COLO829 (cell line): Measurements from ENCODE around the gene ADAR.

Experiments
- DNase-seq: peaks from one replicate; pipeline ENCODE4 v3.0.0; 2012; ENCODE audit warnings: low spot score

ADAR gene

DNA sequence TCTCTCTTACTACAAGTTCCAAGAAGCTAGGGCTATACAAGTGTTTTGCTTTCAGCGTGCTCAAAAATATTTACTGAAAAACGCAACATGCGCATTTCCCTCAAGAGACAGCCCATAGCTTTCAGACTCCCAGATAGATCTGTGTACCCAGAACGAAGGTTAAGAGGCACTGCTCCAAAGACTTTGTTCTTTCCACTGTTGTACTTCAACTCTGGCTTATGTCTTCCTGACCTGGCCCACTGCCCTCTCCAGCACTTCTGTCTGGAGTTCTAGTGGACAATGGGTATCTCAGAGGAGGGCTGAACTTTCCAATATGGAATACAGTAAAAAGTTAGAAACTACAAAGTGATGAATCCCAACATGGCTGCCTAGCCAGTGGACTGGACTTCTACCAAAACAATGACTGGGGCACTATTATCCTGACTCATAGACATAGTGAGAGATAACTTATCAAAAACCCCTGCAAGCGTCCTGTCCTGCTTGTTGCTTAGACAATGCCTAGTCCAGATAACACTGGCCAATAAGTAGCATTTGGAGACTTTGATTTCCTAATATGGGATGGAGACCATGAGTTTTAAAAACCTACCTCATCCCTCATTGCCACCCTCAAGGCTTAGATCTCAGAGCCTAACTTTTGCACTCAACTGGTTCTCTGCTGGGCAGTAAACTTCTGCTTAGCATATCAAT lies 8.8 kb upstream of the ADAR start:
- DNase-seq, result no peak

DNA sequence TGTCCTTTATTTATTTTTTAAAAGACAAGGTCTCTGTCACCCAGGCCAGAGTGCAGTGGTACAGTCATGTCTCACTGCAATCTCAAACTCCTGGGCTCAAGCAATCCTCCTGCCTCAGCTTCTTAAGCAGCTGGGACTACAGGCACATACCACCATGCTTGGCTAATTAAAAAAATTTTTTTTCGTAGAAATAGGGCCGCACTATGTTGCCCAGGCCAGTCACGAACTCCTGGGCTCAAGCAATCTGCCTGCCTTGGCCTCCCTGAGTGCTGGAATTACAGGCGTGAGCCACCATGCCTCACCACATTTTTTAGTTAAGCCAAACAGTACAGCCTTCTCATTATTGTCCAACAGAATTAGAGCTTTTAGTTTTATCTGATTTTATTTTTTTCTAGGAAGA lies 7.4 kb upstream of the ADAR start:
- no peak for DNase-seq

DNA sequence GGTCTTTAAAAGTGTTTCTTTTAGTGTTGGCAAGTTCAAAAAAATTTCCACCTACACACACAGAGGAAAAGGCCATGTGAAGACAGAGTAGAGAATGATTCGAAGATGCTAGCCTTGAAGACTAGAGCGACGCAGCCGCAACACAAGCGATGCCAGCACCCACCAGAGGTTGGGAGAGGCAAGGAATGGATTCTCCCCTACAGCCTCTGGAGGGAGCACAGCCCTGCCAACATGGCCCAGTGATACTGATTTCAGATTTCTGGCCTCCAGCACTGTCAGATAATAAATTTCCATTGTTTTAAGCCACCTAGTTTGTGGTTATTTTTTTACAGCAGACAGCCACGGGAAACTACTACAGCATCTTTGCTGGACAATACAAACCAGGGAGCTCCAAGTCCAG lies 6.9 kb upstream of the ADAR start:
- DNase-seq, result no peak

DNA sequence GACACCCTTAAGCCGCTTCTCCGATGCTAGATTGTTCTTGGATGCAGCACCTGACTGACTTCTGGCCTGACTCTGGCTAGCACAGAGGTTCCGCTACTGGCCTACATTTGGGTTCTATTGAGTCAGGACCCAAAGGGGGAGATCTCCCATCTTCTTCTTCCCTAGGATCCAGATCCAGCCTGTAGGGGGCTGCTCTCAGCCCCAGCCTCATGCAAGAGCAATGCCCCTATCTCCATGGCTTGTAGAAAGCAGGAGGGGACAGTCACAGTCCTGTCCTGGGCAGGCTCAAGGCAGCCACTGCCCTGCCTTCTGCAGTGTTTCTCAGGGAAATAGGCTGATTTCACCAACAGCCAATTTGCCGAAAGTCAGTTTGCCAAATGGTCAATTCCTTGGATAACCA lies 6.3 kb upstream of the ADAR start:
- no peak for DNase-seq

DNA sequence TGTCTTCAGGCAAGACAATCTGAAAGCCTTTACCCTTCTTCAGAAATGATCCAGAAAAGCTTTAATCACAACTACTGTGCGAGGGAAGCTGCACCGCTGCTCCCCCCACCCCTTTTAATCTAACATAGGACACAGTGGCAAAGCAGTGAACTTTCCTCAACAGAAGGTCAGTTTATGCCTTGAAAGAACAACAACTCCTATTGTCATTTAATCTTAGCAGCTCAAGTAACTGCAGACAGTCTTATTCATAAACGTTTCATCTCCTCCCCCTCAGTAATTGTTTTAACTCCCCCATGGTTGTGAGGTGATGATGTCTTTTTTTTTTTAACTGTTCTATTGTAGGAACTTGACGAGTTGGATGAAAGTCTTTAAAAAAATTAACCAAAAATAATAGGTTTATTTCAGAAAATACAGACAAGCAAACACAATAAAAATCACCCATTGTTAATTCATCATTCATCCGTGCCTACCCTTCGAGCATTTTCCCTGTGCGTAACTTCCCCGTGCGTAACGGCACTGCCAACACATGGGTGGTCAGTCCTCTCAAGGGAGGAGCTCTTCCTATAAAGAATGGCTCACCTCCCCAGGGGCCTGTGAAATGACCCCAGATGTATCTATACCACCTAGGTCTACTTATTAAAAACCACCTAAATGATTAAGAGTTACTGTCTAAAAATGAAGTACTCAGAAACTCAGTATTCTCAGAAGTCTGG lies 3.3 kb upstream of the ADAR start:
- peak; percentile 45 for DNase-seq

DNA sequence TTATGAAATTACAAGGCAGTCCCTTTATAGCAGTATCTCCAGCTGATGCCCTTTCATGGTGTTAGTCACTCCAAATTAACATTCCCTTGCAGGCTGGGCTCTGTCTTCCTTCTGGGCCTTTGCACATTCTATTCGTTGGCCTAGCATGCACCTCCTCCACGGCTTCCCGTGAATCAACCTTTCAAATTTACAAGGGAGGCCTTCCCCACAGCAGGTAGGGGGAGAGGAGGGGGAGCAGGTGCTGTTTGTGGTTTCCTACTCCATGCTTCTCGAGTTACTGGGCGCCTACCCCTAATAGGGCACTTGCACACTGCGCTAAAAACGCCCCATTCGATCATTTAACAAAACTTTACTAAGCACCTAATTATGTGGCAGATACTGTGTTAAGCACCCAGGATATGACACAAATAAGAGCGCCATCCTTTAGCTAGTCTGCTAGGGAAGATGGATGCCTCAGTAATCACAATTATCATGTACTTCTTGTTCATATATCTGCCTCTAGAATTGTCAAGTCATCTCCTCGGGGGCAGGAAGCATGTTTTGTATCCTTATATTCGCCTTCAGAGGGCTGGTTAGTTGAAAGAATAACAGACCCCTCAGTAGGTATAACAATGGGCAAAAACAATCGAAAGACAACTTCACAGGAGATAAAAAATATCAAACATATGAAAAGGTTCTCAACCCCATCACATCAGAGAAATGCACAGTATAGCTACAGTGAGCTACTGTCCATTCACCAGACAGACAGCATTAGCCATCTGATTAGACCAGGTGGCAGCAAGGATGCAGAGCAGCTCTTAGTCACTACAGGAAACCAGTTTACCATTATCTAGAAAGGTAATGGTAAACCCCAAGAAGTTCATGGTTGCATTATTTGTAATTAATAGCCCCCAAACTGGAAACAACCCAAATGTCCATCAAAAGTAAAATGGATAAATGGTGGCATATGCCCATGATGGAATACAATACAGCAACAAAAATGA lies 1.7 kb upstream of the ADAR start:
- no peak for DNase-seq

DNA sequence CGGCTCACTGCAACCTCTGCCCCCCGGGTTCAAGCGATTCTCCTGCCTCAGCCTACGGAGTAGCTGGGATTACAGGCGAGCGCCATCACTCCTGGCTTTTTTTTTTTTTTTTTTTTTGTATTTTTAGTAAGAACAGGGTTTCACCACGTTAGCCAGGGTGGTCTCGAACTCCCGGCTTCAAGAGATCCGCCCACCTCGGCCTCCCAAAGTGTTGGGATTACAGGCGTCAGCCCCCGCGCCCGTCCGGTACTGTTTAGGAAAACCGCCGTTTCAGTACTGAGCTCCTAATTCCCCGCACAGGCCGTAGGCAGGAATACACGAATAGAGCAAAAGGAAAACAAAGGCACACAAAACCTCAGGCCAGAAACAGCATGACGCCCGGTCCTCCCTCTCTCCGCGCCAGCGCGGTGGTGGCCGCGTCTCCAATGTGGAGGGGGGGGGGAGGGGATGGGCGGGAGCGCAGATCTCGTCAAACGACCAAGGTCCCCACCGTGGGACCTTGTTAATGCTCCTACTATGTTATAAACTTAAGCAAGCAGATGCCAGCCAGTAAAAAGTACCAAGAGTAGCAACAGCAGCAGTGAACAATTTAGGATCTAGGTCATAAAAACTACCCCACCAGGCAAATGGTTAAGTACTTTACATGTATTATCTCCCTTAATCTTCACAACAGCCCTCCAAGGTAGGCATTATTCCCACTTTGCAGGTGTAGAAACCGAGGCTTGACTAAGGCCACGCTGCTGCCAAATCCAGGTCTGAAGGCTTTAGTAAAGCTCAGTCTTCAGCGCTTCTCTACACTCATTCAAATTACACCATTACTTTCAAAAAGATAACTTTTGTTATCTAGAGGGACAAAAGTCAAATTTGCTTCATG lies 648 bp upstream of the ADAR start:
- DNase-seq, result no peak

DNA sequence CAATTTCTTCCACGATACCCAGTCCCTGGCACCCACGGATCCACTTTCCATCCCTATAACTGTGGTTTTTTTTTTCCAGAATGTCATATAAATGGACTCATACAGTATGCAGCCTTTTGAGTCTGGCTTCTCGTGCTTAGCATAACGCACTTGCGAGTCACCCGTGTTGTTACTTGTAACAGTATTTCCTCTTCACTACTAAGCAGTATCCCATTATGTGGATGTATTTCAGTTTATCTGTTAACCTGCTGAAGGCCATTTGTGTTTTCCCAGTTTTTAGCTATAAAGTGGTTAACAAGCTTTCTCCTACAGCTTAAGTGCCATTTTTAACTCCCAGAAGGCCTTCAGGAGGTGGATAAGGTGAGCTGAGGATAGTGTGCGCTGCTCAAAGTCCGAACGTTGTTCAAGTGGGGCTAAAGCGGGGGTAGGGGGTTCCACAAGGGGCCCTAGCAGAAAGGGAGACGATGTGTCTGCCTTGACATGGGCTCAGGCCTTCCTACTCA lies 829 bp downstream of the ADAR start:
- DNase-seq, result no peak

DNA sequence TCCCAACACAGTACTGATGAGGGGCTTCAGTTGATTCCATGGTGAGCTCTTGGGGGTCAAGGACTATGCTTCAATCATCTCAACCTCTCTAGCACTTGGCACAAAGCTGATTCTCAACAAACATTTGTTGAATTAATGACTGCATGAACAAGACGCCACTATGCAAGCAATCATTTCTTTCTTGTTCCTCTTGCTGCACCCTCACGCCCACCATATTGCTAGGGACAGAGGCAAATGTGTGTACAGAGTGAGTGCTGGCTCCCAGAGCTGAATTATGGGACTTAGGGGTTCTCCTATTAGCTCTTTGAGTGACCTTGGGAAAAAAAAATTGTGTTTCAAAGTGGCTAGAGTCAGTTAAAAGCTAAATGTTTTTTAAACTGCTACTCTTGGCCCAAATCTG lies 2.5 kb downstream of the ADAR start:
- DNase-seq, result no peak

DNA sequence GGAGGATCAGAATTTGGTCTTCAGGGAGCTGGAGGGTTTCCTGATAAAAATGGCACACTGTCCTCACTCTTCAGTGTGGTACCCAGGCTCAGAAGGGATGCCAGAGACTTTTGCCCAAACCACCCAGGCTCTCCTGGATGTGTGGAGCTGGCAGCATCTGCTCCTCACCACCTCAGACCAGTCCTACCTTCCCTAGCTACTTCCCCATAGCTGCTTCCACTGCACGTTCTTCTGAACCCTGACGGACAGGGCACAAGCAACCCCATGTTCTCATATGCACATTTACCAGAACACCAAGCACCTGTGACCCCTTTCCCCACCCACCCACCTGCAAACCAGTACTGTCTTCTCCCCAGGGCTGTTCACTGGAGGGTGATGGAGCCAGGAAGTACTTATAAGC lies 4.7 kb downstream of the ADAR start:
- DNase-seq, result no peak

DNA sequence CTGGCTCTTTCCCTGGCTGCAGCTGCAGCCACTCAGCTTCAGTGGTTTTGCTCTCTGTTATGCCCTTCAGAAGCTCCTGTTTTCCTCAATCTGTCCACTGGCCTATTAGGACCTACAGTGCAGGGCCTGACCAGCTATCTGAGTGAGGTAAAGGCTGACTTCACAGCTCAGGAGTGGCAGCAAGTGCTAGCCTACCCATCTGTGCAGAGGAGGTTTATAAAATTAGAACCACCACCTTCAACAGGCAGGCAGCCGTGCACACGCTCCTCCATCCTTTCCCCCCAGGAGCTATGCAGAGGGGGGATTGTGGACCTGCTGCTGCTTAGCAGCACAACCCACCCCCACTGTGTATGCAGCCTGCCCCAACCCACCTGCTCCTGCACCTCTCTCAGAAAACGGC lies 8.3 kb downstream of the ADAR start:
- no peak for DNase-seq

DNA sequence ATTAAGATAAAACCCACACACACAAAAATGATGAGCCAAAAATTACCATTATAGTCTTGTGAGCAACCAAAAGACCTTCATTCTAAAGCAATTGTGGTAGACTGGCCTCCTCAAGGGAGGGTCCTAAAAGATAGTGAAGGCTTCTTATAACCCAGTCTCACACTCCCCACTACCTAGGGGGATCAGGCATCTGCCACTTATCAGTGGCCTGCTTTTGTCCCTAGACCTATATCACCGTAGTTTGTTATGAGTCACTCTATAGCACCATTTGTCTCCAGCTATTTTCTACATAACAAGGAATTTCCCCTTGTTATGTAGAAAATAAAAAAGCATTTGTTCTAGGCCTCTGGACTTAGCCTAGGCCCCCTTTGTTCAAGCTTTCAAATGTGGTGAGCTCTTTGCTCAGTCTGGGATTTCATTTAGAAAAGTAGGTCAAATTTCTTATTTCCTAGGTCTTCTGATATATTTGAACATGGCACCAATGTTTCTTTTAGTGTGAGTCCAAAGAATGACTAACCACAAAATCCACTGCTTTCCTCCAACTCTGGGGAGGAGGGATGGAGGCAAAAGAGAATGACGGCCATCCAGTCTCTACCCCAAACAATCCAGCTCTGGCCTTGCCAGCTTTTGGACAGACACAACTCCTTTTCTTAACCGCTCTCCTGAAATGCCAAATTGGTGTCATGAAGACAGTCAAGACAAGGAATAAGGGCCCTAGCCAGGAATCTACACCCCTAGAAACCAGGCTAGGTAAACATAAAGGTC lies 8.9 kb downstream of the ADAR start:
- DNase-seq, result no peak

DNA sequence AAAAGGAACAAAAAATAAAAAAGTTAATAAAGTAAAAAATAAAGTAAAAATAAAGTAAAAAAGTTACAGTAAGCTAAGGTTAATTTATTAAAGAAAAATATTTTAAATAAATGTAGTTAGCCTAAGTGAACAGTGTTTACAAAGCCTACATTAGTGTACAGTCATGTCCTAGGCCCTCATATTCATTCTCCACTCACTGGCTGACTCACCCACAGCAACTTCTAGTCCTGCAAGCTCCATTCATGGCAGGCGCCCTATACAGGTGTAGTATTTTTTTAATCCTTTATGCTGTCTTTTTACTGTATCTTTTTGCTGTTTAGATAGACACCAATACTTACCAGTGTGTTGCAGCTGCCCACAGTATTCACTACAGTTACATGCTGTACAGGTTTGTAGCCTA lies 12.4 kb downstream of the ADAR start:
- no peak for DNase-seq

DNA sequence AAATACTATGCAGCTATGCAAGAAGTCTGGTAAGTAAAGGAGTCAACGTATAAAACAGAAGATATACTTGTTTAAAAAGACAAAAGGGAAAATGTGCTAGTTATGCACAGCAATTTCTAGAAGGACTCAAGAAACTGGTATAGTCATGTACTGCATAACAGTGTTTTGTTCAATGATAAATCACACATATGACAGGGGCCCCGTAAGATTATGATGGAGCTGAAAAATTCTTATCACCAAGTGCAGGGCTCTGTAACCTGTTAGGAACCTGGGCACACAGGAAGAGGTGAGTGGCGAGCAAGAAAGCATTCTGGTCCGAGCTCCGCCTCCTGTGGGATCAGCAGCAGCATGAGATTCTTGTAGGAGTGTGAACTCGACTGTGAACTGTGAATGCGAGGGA lies 13.2 kb downstream of the ADAR start:
- DNase-seq, result no peak

DNA sequence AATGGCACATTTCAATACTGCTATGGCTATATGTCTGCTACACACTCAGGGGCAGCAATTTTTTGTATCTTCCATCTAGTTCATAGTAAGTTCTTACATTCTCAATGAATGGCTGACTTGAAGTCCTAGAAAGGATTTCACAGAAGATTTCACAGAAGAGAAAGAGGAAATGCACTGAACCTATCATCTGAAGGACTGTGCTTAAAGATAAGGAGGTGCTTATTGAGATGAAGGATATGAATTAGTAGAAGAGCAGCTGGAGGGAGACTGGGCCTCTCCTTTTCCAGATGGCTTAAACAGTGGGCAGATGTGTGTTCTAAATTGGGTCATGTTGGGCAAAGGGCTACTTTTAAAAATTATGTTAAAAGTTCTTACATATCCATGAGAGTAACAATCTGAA lies 14.6 kb downstream of the ADAR start:
- DNase-seq, result no peak

DNA sequence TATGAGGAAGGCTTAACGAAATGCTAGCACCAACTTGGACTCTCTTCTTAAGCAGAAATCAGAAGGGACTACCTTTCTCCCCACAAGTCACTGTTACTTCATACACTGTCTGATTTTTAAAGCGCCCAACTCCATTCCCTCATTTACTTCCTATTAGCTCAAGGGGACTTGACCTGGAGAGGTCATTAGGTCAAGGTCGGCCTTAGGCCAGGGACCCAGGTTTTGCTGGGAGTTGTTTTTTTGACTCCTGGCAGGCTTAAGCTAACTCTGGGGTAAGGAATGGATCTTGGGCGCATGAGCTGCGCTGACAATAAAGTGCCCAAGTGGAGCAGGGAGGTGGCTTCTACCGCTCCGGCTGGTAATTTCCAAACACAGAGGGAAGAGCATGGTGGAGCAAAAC lies 16.8 kb downstream of the ADAR start:
- no peak for DNase-seq

DNA sequence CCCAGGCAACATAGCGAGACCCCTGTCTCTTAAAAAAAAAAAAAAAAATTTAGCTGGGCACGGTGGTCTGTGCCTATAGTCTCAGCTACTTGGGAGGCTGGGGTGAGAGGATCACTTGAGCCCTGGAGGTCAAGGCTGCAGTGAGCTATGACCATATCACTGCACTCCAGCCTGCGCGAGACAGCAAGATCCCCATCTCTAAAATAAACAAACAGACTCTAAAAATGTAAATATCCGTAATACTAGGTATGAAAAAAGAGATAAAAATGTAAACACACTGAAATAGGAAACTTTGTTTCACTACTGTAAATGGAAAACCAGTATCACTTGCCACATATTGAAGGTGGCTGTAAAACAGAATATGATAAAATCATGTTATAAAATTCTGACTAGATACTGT lies 17.2 kb downstream of the ADAR start:
- DNase-seq, result no peak

DNA sequence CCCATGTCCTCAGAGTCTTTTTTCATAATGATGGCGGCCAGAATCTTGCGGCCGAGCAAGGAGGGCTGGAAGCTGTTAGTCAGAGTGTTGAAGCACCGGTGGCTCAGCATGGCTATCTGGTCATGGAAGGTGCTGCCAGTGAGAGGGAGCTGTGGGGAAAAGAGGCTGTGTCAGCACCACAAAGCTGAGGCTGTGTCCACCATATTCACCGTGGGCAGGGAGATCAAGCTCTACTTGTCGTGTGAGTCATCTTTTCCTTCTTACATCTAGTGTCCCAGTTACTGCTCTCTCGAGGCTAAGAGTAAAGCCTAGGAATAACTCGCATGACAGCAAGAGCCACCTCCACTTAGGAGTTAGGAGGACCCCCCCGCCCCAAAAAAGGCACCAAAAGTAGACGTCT lies 18.2 kb downstream of the ADAR start:
- DNase-seq, result no peak

DNA sequence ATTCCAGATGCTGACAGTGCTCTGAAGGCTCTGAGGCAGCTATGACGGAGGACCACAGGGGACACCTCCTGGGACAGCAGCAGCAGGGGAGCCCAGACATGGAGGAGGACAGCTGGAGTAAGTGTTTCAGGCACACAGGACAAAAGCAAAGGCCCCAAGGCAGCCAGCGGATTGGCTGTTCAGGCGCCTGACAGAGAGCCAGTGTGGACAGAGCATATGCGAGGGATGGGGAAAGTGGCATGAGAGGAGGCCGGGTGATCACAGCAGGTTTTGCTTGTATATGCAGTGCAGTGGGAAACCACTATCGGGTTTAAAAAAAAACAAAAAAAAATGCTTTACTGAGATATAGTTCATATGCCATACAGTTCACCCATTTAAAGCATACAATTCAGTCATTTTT lies 21.3 kb downstream of the ADAR start:
- no peak for DNase-seq

DNA sequence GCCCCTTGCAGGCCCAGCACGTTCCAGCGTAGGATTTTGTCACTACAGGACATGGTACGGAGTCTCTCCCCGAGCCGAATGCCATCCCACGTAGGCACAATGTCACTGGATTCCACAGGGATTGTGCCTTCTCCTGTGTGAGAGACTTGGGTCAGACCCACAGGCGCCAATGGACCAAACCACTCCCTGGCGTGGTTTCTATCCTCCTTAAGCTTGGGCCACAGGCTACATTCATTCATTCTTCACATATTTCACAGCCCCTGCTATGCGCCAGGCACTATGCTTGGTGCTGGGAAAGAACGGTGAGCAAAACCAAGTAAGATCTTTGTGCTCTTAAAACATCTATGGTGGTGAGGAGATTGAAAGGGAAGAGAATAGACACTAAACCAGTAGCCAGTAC lies 21.8 kb downstream of the ADAR start:
- no peak for DNase-seq
